GM06990 (cell line): Measurements from ENCODE around the gene GNAQ.

Experiments used
- DNase-seq: peaks from one replicate; pipeline ENCODE4 v3.0.0-alpha.2; 2011; ENCODE audit not compliant: insufficient read length; ENCODE audit errors: extremely low read depth
- H3K27me3 ChIP-seq: replicated peaks from 2 replicates; pipeline ENCODE4 v1.6.0; 2011; ENCODE audit warnings: low read length; ENCODE audit not compliant: control insufficient read depth, insufficient read depth
- H3K36me3 ChIP-seq: 2 replicates; pipeline ENCODE4 v1.5.1; 2011; ENCODE audit warnings: low read length; ENCODE audit not compliant: control insufficient read depth, insufficient read depth
- H3K4me3 ChIP-seq: replicated peaks from 2 replicates; pipeline ENCODE4 v1.5.1; 2011; ENCODE audit warnings: low read depth, mild to moderate bottlenecking, control low read depth, low read length
- TF ChIP-seq, protein P1 (sequence below): IDR thresholded peaks from 2 replicates; pipeline ENCODE4 v1.5.1; 2011; ENCODE audit warnings: low read length, control low read depth, mild to moderate bottlenecking, inconsistent platforms; ENCODE audit not compliant: insufficient read depth, poor library complexity, severe bottlenecking

GNAQ gene

DNA sequence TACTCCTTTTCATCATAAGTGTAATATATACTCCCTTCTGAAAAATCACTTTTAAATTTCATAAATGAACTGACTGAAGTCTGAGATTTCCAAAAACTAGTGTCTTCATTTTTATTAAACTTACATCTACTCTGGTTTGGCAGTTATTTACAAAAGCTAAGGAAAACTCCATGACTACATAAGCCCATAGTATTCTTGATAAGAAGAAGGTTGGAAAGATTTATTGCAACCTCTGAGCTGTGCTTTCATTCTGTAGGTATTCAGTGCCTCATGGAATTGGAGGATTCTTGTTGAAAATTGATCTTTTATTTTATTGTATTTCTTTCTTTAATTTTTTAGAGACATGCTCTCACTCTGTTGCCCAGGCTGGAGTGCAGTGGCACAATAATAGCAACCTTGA, 41.7 kb downstream of the GNAQ start:
- TF ChIP-seq, protein P1, sequence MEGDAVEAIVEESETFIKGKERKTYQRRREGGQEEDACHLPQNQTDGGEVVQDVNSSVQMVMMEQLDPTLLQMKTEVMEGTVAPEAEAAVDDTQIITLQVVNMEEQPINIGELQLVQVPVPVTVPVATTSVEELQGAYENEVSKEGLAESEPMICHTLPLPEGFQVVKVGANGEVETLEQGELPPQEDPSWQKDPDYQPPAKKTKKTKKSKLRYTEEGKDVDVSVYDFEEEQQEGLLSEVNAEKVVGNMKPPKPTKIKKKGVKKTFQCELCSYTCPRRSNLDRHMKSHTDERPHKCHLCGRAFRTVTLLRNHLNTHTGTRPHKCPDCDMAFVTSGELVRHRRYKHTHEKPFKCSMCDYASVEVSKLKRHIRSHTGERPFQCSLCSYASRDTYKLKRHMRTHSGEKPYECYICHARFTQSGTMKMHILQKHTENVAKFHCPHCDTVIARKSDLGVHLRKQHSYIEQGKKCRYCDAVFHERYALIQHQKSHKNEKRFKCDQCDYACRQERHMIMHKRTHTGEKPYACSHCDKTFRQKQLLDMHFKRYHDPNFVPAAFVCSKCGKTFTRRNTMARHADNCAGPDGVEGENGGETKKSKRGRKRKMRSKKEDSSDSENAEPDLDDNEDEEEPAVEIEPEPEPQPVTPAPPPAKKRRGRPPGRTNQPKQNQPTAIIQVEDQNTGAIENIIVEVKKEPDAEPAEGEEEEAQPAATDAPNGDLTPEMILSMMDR: no peak
- no peaks in the 10 kb centered on the region for H3K36me3 ChIP-seq
- no peak for DNase-seq
- H3K27me3 ChIP-seq: 0 out of 2 replicates have a peak, but pooled peaks cover 1% of the 10 kb centered on the region
- no peak overlapping the region for H3K4me3 ChIP-seq

DNA sequence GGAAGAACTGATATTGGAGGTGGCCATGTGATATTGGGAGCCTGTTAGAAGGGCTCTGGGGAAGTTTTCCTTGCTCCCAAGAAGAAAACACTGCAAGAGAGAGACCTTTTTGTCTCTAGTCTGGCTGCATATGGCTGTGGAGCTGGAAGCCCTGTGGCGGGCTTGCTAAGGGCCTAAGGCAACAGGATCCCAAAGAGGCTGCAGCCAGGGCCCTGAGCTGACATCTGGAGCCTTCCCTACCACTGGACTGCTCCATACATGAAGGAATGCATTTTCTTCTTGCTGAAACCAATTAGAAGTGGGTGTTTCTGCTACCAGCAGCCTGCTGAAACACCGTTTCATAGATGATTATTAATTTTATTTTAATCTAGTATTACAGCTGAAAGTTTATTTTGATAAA, 42.2 kb downstream of the GNAQ start:
- Histone ChIP-seq H3K27me3 (0 out of 2 replicates have a peak, but pooled peaks cover 1% of the 10 kb centered on the region), H3K36me3 (no peaks in the 10 kb centered on the region), H3K4me3 (no peak overlapping the region)
- DNase-seq: no peak
- TF ChIP-seq, protein P1: no peak

DNA sequence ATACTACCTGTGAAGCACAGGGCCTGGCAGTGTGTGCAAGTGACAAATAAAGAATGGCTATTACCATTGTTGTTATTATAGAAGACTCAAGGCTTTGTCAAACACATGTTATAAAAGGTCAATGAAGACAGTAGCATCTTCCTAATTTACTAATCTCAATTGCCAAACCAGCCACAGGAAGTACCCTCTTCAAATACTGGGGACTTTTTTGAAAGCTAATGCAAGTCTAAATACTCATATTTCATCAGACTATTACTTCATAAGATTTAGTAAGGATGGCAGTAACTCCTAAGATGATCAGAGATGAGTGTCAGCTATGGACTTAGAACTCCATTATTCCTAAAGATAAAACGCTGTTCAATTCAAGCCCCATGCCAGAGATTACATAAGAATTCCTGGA, 43.0 kb downstream of the GNAQ start:
- DNase-seq: no peak
- TF ChIP-seq, protein P1: no peak
- no peak overlapping the region for H3K4me3 ChIP-seq
- no peaks in the 10 kb centered on the region for H3K36me3 ChIP-seq
- 0 out of 2 replicates have a peak, but pooled peaks cover 1% of the 10 kb centered on the region for H3K27me3 ChIP-seq

DNA sequence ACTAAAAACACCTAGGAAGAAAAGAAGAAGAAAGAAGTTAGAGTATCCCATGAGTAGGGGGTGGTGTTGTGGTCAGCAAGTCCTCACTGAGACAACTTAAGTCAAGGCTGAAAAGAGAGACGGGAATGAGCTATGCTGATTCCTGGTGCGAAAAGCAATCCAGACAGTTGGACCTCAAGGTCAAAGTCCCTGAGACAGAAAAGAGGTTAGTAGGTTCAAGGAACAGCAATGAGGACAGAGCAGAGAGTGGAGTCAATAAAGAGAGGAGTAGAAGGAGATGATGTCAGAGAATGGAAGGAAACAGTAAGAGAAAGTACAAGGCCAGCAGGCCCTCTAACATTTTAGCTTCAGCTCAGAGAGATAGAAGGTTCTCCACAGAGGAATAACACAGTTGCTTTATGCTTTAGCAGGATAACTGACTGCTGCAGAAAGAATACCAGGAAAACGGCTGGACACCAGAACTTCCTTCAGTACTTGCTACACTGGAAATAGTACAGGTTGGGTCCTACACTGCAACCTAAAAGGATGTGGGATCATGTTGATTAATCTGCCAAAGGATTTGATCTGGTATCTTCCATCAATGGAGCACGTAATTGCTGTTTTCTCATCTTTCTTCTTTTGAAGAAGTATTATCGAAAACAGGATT, 43.6 kb downstream of the GNAQ start:
- TF ChIP-seq, protein P1: no peak
- no peak for DNase-seq
- no peaks in the 10 kb centered on the region for H3K36me3 ChIP-seq
- no peak overlapping the region for H3K4me3 ChIP-seq
- 0 out of 2 replicates have a peak, but pooled peaks cover 1% of the 10 kb centered on the region for H3K27me3 ChIP-seq

DNA sequence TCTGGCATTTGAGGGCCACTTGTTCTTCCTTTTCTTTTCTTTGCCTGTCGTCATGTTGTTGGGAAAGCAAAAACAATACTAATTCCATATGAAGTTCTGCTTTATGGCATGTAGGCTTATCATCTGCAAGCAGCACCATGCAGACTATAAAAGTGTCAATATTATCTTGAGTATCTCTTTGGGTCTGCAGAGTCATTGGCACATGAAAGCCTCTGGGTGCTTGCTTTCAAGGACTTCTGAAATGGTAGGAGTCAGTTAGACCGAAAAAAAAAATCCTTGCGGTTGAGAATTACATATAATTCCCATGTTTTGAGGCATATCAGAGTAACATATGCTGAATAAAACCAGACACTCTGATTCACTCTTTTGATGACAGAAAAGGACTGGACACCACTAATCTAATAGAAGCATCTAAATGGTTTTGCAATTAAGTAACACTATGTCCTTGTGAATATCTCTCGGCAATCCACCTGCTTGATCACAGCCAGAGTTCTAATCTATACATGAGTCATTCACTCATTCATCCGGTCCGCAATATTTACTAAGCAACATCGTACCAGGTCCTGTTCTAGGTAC, 44.4 kb downstream of the GNAQ start:
- no peaks in the 10 kb centered on the region for H3K36me3 ChIP-seq
- DNase-seq: no peak
- H3K4me3 ChIP-seq: no peak overlapping the region
- H3K27me3 ChIP-seq: 0 out of 2 replicates have a peak, but pooled peaks cover 1% of the 10 kb centered on the region
- TF ChIP-seq, protein P1: no peak
